ENCODE data around the gene CCDC116. TPM values are rescaled to one million over a fixed set of nuclear protein-coding genes. Genes with fewer than 3 reads are reported as not detected.
A peak's percentile ranks its signal among the peaks of the same experiment; 100 is the strongest.

Gene CCDC116
- total RNA-seq, 1 donor, result 0.18 TPM

GRCh38 chr22:21685164-21685513 is 52.6 kb downstream of the CCDC116 start:
- DNase-seq (ENCODE audit: low read depth), result no peak
- no peak for TF ChIP-seq CTCF (IDR thresholded peaks at IDR 0.05; ENCODE audit: insufficient read depth, low read length)
- no peak overlapping the region for H3K4me3 ChIP-seq (ENCODE audit: low read depth, low read length)

- no peak overlapping the region for H3K4me3 ChIP-seq (ENCODE audit: low read depth, low read length)
- no peak for DNase-seq (ENCODE audit: low read depth)
- TF ChIP-seq CTCF (IDR thresholded peaks at IDR 0.05; ENCODE audit: insufficient read depth, low read length), result no peak
Measured at GRCh38 chr22:21686193-21686608, 53.6 kb downstream of the CCDC116 start.

Small RNA genes within 50 kb of the gene (small RNA-seq; reads per million reads assigned to genes)
- gene MIR301B, result 3.4 reads per million, percentile 83 among the genes with 10 or more reads in this experiment

Other genes with a start within 250 kb of the CCDC116 start
- 0.09 TPM in 1 of 2 replicates, not detected in the other for gene RIMBP3B, start 249.0 kb upstream of the CCDC116 start, total RNA-seq (ENCODE audit: low replicate concordance)
- gene HIC2, start 215.4 kb upstream of the CCDC116 start, total RNA-seq (ENCODE audit: low replicate concordance), result 2.0 and 3.3 TPM in 2 replicates
- gene TMEM191C, start 165.4 kb upstream of the CCDC116 start, total RNA-seq (ENCODE audit: low replicate concordance), result 0.08 and 0.45 TPM in 2 replicates
- gene RIMBP3C, start 81.3 kb upstream of the CCDC116 start, total RNA-seq (ENCODE audit: low replicate concordance), result 0.49 and 0.63 TPM in 2 replicates
- gene UBE2L3, start 65.0 kb upstream of the CCDC116 start, total RNA-seq (ENCODE audit: low replicate concordance), result 39.0 and 59.7 TPM in 2 replicates
- gene YDJC, start 2.7 kb upstream of the CCDC116 start, total RNA-seq (ENCODE audit: low replicate concordance), result 14.6 and 25.2 TPM in 2 replicates
- gene SDF2L1, start 9.5 kb downstream of the CCDC116 start, total RNA-seq (ENCODE audit: low replicate concordance), result 10.6 and 18.3 TPM in 2 replicates
- gene PPIL2, start 33.3 kb downstream of the CCDC116 start, total RNA-seq (ENCODE audit: low replicate concordance), result 10.0 and 30.5 TPM in 2 replicates
- gene YPEL1, start 103.0 kb downstream of the CCDC116 start, total RNA-seq (ENCODE audit: low replicate concordance), result 1.3 and 4.4 TPM in 2 replicates
- 23.1 and 74.2 TPM in 2 replicates for gene MAPK1, start 234.9 kb downstream of the CCDC116 start, total RNA-seq (ENCODE audit: low replicate concordance)

Data from fibroblast of the aortic adventitia (primary cell).